HG02943 (cell line): Measurements from ENCODE around the gene EFCAB6.

Experiments used
- ATAC-seq: cut with Tn5 transposase; IDR thresholded peaks from one replicate; pipeline ENCODE4 v1.9.1; 2021; ENCODE audit warnings: mild to moderate bottlenecking, low read depth, moderate library complexity; ENCODE audit not compliant: unreplicated experiment

The EFCAB6 gene

GRCh38 chr22:43537019-43537585 is 275.0 kb downstream of the EFCAB6 start:
- no peak for ATAC-seq

GRCh38 chr22:43535741-43536140 is 276.4 kb downstream of the EFCAB6 start:
- ATAC-seq = no peak

GRCh38 chr22:43535336-43535735 is 276.8 kb downstream of the EFCAB6 start:
- ATAC-seq = no peak

- no peak for ATAC-seq
These were observed 277.2 kb downstream of the EFCAB6 start for GRCh38 chr22:43534916-43535315.

DNA sequence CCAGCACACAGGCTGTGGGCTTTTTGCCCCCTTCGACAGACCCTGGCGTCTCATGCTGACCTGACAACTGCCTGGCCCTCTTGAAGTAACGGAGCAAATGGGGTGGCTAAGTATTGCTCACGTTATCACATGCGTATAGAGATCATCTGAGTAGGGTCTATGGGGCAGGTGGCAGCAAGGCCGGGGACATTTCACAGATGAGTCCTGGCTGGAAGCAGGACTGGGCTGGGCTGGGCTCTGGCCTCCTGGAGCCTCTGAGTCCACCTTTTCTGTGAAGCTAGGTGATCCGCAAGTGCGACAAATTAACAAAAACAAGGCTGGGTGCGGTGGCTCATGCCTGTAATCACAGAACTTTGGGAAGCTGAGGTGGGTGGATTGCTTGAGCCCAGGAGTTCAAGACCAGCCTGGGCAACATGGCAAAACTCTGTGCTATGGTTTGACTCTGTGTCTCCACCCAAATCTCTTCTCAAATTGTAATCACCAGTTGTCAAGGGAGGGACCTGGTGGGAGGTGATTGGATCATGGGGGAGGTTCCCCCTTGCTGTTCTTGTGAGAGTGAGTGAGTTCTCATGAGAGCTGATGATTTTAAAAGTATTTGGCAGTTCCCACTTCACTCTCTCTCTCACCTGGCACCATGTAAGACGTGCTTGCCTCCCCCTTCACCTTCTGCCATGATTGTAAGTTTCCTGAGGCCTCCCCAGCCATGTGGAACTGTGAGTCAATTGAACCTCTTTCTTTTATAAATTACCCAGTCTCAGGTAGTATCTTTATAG is 278.3 kb downstream of the EFCAB6 start:
- no peak for ATAC-seq

DNA sequence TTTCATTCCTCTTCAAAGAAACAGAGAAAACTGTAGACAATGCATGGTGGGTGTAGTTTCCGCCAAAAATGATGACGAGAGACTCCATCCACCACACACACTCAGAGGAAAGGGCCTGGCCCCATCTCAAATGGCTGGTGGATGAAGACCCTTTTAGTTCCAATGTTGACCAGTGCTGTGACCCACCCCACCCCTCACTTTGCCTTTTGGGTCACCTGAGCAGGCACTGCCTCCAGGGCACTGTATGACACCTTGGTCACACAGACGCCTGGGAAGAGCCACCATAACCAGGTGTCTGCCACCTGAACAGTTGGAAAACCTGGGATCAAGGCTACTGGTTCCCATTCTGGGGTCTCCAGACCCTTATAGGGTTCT is 279.0 kb downstream of the EFCAB6 start:
- ATAC-seq = no peak

DNA sequence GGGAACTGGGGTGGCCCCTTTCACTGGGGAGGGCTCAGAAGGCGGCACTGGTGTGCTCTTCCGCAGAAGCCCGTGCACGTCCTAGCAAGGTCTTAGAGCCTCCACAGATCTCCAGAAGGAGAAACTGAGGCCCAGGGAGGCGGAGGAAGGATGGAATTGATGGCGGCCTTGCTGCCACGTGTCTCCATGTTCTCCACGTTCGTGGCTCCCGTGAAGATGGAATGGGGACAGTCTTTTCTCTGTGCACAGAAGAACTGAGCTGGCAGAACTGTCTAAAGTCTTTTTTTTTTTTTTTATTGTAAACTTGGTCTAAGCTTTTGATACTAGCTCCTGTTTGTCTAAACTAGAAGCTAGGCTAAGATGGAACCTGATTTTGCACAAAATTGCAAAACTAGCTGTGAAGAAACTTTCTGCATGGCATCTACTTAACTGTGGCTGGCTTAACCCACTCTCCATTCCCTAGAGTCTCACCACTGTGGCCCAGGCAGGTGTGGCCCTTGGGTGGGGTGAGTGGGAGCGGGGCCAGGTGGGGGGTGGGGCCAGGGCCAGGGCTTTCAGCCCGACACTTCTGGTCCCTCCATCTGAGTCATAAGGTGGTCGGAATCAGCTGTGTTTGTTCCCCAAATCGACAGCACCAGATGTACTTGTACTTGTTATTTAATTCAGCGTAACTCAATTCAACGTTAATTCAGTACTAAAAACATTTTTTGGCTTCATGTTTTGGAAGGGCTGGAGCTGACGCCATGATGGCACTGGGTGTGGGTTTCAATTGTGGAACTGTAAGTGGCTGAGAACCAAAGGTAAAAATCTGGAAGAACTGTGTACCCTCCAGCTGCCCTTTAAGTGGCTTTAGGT is 279.6 kb downstream of the EFCAB6 start:
- no peak for ATAC-seq

GRCh38 chr22:43531651-43532050 is 280.5 kb downstream of the EFCAB6 start:
- ATAC-seq = no peak

DNA sequence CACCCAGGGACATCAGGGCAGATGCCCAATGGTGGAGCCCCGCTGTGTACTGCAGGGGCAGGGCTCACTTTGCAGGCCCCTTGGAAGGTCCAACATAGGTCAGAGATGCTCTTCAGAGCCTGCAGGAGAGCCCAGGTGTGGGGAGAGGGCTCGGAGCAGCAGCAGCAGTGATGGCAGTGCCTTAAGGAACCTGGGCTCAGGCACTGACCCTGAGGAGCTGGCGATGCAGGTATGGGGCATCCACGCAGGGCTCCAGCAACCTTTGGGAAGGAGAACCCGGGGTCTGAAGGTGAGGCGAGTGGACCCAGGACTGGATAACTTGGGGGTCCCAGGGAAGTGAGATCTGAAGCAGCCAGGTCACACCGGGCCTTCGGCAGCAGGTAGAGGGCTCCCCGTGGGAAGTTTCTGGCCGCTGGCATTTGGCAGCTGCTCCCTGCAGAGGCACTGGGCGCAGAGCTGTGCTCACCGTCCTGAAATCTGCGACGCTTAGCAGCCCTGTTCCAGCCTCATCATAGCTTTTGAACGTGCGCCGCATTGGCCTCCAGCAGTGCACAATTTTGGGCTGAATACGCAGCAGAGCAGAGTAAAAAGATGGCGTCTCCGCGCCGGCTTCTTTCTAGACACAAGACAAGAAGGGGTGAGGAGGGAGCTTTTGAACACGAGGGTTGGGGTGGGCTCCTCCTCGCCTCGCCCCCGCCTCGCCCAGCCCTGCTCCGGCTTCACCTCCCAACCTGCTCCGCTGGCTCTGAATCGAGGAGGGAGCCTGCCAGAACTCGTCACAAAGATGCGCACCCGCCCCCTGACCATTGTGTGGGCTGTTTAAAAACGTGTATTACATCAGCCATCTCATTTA is 281.5 kb downstream of the EFCAB6 start:
- no peak for ATAC-seq

DNA sequence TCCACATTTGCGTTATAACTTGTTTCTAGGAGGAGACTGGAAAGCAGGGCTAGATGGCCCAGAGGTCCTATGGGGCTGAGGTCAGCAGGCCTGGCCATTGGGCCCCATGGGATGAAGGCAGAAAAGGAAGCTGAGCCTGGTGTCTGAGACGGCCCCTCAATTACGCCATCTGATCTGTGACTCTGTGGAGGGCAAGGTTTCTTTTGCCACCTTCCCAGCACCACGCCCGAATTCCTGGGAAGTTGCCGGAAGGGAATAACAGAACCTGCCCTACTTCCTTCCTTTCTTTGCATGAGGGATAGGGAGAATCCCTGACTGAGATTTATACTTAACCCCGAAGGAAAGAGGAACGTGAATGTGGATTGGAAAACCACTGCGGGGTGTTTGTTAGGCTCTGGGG is 282.2 kb downstream of the EFCAB6 start:
- no peak for ATAC-seq

- ATAC-seq = no peak
These were observed 282.6 kb downstream of the EFCAB6 start for GRCh38 chr22:43529461-43529860.

GRCh38 chr22:43528601-43529360 is 283.3 kb downstream of the EFCAB6 start:
- ATAC-seq = no peak

GRCh38 chr22:43526946-43527345 is 285.2 kb downstream of the EFCAB6 start:
- no peak for ATAC-seq

DNA sequence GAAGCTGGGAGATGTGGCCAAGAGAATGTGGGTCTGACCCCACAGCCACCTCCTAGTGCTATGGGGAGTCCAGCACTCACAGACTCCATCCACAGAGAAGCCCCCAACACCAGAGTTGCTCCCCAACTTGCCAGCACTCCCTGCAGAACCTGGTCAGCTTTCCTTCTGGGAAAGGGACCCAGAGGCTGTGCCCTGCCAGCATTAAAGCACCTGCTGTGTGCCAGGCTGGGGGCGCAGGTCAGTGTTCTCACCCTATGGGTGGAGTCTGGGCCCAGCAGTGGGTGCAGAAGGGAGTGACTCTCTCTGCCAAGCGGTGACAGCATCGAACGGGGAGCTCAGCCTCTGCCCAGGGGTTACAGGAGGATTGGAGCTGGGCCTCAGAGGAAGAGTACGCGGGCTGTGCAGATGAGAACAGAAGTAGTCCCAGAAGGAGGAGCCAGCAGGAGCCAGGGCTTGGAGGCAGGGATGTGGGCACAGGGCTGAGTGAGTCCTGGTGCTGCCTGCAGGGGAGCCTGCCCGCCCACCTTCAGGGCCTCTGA is 285.9 kb downstream of the EFCAB6 start:
- no peak for ATAC-seq

DNA sequence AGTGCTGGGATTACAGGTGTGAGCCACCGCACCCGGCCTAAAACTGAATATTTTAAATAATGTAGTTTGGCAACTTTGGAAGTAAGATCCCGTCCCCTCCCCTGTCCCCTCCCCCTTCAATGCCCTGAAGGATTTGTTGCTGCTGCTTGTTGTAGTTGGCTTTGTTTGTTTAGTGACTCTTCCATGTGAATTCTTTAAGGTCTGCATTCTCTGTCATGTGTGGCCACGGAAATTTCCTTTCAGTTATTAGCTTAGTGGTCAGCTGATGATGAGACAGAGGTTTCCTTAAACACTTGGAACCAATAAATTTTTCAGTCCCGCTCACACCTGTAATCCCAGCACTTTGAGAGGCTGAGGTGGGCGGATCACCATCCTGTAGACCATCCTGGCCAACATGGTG is 290.4 kb downstream of the EFCAB6 start:
- ATAC-seq = no peak

- no peak for ATAC-seq
These were observed 291.5 kb downstream of the EFCAB6 start for GRCh38 chr22:43520632-43521039.

DNA sequence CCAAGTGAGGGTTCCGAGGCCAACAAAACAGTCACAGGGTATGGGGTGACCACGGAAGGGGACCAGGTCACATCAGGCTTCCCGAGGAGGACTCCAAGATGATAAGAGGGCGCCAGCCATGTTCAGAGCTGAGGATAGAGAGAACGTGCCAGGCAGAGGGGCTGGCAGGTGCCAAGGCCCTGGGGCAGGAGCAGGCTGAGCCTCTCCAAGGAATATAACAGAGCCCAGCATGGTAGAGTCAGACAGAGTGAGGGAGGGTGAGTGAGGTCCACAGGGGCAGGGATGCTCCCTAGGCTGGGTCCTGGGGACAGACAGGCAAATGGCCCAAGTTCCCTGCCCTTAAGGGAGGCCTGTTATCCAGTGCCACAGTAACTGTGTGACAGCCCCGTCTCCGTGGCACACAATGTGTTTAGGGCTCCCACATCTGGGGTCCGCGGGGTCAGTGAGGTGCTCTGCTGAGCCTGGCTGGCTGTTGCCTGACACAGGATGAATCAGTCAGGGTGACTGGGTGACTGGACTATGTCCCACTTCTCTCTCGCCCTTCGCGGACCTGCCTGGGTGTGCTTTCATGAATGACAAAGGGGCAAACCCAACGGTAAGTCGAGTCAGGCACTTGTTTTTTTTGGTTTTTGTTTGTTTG is 295.0 kb downstream of the EFCAB6 start:
- ATAC-seq = no peak

GRCh38 chr22:43516386-43516785 is 295.7 kb downstream of the EFCAB6 start:
- ATAC-seq = no peak

DNA sequence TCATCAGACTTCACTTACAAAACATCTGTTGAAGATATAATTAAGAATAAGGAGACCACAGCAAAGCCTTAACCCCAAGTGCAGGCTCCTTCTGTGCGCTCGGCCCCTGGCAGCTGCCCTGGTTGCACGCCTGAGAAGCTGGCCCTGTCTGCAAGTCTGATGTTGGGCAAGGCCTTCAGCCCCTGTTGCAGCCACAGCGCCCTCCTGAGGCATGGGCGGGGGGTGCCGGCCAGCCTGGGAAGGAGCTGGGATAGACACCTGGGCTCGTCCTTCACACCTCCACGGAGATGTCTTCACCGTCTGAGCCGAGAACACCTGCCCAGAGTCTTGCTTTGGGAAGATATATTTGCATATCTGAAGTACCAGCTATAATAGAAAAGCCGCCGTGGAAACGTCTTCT is 296.2 kb downstream of the EFCAB6 start:
- ATAC-seq = no peak
